Stimulated activated CD8-positive, alpha-beta memory T cell treated with anti-CD3 and anti-CD28 coated beads, Interleukin-12 subunit alpha, Interleukin-12 subunit beta, amount 100 ng/mL, for 24 hours (primary cell): Measurements from ENCODE around the gene SASH1.

ENCODE experiments used
- DNase-seq: peaks from one replicate; pipeline ENCODE4 v3.0.0-alpha.2; 2020; ENCODE audit errors: extremely low read depth

SASH1 gene

DNA sequence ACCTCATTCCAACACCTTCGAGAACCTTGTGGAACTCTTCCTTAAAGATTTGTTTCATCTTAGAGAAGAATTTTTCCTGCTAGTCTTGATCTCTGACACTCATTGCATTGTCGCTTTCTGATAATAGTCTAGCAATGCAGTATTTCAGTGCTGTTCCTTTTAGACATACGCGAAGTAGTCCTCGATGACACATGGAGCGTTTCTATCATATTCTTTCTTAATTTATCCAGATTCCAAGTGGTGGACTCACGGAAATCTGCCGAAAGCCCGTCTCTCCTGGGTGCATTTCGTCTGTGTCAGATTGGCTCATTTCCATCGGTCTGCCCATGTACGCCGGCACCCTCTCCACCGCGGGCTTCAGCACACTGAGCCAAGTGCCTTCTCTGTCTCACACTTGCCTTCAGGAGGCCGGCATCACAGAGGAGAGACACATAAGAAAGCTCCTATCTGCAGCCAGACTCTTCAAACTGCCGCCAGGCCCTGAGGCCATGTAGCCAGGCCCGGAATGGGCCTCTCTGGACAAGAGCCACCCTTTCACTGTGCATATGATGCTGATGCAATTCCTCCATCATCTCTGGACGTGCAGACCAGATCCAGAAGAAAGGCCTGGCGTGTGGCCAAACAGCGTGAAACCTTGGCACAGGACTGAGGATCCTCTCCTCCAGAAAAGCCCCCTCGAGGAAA is 205.6 kb downstream of the SASH1 start:
- no peak for DNase-seq

DNA sequence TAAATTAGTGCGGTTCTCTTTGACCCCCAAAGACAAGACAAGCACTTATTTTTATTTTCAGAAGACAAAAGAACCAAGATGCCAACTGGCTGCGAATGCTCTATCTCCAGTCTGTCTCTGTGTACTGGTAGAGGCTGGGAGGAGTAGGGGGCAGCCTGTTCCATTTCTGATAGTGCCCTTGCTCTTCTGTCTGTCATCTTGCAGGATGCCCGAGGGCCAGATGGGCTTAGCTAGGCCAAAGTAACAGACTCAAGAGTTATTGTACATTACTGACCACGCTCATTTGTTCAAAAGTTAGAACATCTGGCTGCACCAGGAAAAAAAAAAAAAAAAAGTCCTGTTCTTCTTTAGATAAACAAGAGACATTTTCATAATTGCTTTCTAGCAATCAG is 206.1 kb downstream of the SASH1 start:
- no peak for DNase-seq

DNA sequence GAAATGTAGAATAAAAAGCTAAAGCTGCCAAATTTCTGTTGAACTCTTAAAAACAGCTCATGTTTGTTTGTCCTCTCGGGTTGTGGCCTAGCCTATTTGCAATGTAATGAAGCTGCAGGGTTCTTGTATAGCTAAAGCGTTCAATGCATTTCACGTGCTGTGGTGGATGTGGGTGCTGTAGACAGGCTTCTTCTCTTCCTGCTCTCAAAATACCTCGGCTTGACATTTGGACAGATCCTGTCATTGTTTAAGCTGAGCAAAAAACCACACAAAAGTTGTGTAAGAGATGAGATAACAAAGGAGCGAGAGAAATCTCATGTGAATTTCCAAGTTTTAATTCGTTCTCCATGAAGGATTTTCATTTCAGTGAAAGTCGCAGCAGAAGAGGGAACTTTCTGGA is 207.9 kb downstream of the SASH1 start:
- DNase-seq, result no peak

DNA sequence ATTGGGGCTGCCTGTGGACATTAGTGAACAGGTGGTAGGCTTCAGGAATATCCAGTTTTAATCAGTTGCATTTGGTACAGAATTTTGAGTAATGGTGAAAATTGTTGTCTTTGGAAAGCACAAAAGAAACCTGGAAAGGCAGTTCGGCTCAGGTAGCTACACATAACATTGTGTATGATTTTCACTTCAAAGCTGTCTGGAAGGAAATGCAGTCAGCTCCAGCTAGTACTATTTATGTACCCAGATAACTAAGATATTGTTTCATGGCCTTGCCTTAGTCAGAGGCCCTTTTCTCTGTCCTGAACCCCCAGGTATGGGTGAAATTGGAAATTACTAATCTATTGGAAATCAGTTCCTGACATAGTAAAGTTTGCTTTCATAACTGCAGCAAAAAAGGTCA is 208.6 kb downstream of the SASH1 start:
- no peak for DNase-seq

DNA sequence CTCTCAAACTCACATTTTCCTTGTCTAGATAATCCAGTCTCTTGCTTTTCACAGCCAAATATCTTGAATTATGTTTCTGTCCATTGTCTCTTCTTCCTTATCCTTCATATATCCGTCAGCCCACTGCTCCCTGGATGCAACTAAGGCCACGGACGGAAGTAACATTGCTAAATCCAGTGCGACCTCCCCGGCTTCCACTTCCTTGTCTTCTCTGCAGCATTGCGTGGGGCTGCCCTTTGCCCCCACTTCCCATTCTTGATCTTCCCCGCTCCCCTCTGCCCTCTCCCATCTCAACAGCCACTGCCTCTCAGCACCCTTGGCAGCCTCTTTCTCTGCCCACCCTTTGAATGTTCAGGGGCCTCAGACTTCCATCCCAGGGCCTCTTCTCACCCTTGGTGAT is 213.8 kb downstream of the SASH1 start:
- no peak for DNase-seq

DNA sequence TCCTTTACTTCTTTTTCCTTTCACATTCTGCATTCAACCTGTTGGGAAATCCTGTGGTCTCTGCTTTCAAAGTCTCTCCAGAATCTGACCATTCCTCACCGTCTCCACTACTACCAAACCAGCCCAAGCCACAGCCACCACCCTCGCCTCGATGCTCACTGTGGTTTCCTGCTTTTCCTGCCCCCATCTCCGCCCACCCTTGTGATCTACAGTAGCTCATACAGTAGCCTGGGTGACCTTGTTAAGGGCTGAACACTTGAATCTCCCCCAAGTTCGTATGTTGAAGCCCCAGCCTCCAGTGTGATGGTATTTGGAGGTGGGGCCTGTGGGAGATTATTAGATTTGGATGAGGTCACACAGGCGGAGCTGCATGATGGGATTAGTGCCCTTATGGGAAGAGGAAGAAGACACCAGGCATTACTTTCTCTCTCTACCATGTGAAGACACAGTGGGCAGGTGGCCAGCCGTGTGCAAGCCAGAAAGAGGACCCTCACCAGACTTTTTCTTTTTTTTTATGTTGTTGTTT is 215.2 kb downstream of the SASH1 start:
- no peak for DNase-seq

DNA sequence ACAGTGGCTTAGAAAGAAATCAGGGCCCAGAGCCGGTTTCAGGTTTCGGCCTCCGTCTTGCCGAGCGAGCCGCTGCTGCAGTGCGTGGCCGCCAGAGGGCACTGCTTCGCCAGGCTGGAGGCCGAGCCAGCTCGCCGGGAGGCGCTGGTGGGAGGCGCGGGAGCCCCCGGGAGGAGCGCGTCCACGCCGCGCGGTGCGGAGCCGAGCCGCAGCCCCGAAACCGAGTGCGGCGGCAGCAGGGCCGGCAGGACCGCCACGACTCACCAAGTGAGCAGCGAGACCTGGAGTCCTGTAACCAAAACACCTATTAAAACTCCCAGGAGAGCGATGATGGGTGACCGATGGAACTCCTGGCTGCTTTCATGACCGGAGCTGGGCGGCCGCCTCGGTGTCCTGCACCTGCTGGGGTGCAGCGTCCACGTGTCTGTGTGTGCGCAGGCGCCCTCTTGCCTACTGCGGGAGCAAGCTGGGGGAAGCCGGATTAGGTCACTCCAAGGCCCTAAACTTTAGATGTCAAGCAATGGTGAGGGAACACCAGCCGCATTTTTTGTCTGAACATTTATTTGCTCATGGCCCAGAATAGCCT is 217.3 kb downstream of the SASH1 start:
- DNase-seq, result peak; percentile 35

DNA sequence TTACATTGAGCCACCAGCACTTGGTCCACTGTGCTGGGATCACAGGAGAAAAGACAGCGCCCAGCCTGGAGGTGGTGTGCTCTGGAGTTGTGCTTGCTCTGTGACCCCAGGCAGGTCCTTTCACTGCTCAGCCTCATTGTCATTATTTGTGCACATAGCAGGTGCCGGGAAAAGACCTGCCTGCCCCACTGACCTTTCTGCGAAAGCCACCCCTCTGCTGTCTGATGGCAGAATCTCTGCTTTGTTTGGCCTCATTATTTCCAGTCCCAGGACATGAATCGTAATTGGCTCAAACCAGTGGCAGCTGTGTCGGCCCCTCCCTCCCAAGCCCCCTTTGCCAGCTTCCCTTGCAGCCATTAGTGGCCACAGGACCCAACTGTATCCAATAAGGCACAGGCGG is 219.0 kb downstream of the SASH1 start:
- DNase-seq, result no peak

DNA sequence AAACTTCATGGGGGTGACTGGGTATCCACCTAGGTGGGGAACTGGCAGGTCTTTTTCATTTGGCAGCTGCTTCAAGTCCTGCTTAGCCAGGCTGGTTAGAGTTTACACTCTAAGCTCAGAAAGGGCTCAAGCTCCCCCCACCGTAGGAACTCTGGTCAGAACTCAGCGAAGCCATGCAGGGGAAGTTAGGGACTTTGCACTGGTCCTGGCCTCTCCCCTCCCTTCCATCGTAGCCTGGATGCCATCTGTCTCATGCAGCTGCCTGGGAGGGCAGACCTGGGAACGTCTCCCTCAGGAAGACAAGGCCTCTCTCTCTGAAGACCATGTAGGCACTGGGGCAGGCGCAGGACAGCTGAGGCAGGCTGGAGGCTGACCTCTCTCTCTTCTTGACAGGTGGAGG is 220.4 kb downstream of the SASH1 start:
- no peak for DNase-seq

DNA sequence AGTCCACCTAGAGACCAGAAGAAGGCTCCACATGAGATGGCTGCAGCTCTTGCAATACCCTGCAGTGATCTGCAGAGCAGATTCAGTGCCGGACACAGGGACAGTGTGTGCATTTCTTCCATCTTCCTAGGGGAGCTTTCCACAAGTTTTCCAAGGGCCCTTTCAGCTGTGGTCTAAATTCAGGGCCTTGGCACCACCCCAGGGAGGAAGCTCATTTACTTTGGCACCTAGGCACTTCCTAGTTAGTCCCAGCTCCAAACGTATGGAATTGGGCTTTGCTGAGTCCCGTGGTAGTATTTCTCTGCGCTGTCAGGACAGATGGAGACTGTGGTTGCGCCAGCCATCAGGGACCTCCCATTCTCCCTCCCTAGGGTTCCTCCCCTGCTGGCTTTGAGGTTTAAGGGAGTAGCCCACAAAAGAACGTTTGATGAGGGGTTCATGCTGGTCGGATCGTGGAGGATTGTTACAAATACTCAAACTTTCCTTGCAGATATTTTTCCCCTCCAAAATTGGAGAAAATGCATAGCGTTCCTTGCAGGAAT is 221.9 kb downstream of the SASH1 start:
- no peak for DNase-seq

DNA sequence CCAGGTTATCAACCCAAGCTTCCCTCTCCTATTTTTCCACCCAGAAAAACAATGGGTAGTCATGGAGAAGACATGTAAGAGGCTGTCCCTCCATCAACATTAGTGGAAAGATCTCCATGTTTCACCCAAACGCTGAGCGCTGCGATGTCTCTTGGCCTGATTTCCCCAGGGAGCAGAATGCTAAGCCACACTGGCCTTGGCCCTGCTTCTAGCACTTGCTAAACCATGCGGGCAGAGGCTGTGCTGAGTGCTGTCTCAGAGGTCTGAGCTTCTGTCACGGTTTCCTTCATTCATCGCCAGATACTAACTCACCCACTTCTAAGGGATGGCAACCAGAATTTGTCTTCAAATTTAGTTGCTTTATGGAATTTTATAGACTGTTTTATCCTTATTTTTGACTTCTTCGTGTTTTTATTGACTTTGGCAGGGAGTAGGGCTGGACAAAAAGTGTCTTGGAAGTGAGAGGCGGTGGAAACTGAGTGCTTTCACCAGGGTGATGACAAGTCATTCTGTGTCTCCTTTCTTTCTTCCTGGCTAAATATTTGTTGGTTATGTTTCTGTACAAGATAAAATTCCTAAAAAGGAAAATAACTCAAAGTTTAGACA is 222.8 kb downstream of the SASH1 start:
- no peak for DNase-seq

DNA sequence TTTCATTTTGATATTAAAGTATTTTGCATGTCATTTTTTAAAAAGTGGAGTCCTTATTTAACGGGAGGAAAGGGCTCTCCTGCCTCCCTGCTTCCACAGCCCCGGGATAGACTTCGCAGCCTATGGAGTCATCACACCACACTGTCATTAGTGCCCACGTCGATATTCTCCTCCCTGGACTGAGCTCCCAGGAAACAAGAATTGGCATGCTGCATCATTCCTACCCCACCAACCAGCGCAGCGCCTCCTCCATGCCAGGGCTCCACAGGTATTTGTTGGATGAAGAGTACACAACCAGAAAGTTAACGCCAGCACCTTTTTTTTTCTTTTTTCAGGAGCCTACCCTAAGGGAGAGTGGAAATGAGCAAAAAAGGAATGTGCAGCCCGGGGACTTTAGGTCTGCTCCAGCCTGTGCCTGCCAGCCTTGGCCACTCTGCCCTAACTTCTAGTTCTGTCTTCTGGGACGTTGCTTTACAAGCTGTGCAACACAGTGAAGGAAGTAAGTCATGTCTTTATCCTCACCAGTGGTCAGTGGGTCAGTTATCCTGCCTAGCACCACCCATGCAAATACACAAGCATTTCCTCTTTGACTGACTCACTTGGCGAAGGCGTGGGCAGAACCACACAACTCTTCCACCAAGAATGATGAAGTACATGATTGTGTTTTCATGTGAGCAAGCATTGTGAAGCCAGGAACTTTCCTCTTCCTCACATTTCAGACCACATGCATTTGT is 223.5 kb downstream of the SASH1 start:
- DNase-seq, result peak; percentile 10

DNA sequence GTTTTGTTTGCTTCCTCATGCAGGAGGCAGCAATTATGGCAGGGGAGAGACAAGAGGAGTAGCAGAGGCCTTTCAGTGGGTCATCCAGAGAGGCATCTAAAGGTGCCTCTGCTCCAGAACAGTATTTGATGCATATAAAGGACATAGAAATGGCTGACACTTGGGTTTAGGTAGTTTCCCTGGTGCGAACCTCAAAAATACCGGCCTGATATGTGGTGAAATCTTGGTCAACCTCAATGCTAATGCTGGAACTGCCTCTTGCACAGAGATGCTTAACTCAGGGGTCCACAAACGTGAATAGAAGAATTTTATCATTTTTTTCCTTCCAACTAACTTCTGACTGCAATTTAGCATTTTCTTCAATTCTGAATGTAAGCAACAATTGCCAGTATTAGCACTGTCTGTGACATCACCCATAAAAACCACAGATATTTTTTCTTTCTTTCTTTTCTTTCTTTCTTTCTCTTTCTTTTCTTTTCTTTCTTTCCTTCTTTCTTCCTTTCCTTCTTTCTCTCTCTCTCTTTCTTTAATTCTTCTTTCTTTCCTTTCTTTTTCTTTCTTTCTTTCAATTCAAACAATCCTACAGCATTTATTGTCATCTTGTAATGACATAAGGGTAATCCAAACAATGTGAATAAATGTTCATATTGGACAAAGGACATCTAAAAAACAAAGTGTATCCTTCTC is 224.2 kb downstream of the SASH1 start:
- DNase-seq, result no peak

DNA sequence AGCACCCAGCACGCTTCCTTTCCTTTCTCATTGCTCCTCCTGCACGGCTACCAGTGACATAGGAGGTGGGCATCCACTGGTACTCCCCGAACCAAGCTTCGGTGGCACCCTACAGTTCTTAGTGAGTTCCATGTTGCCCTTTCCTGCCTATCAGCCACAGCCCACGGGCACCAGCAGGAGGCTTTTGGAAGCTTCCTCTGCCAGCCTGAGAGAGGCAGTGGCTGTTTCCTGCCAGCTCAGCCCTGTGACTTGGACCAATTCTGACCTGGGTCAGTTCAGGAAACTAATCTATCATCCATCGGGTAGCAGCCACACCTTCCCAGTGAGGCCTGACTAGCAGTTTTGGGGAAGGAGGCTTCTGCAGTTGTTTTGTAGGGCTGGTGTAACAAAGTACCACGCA is 227.8 kb downstream of the SASH1 start:
- DNase-seq, result no peak

DNA sequence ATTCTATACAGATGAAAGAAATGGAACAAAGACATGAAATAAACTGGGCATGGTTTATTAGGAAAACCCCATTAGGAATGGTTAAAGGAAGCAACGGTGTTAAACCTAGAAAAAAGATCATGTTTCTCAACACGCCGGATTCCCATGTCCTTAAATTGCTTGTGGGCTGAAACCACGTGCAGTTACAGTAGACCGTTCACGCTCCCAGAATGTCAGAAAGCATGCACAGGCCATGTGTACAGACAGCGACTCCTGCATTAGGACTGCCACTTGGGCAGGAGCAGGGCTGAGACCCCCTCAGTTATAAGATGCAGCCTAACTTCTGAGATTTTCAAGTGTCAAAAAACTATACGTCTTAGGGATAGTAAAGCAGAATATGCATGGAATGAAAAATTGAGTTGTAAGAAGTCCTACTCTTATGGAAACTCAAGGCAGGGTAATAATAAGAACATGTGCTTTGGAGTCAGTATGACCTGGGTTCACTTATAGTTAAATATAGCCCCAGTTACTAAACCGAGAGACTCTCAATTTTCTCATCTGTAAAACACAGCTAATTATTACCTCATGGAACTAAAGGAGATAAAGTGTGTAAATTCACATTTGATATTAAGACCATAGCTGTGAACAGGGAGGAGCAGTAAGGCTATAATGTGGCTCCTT is 230.2 kb downstream of the SASH1 start:
- no peak for DNase-seq

DNA sequence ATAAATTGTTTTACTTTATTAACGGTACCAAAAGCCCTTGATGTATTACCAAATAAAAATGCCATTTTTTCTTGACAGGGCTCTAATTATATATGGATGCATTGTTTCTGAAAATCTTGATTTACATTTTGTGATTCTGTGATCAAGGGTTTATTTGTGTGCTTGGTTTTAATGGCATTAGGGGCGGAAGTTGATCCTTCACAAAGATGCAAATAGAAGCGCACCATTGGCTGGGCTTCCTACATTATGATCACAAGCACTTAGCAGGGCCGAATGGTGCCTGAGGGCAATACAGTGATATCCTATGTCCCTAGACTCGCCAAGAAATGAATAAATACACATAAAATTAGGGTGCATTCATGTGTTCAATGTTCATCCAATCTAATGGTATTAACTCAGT is 231.3 kb downstream of the SASH1 start:
- DNase-seq, result no peak

DNA sequence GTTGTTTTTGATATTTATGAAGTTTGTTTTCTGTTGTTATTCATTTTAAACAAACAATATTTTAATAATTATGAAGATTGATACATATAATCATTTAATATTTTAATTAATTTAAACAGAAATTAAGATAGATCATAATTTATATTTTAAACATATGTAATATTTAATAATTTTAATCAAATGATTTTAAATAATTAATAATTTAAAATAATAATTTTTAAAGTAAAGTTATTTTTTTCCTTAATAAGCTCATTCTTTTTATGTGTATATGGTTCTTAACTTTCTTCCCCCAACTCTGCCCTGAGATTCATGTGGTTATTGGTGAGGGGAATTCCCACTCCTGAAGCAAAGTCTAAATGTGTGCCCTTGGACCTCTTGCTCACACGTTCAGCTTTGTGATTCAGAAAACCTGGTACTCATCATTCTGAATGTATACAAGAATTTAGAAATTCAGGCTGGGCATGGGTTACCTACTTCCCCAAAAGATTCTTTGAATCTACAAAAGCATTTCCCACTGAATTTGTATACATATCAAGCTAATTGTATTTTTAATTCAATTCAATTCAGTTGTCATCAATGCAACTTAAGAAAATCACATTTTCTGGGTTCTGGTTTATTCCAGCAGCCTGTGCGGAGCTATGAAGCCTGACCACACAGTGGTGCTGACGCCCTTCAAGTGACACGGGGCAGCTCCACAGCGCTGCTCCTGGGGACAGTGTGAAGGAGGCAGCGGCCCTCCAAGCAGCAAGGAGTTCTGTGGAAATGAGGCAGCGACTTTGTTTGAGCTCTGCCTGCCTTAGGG is 235.2 kb downstream of the SASH1 start:
- DNase-seq, result no peak

DNA sequence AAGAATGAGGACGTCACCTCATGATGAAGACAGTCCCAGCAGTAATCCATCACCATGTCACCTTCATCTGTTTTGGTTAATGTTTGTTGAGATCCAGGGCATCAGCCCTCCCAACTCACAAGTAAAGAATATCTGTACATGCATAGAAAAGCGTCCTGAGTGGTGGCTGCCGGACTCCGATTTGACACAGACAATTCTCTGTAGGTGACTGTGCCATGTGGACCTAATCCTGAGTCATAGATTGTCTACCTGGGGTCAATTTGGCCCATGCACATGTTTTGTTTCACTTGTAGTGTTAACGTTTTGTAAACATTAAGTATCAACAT is 235.8 kb downstream of the SASH1 start:
- DNase-seq, result no peak

DNA sequence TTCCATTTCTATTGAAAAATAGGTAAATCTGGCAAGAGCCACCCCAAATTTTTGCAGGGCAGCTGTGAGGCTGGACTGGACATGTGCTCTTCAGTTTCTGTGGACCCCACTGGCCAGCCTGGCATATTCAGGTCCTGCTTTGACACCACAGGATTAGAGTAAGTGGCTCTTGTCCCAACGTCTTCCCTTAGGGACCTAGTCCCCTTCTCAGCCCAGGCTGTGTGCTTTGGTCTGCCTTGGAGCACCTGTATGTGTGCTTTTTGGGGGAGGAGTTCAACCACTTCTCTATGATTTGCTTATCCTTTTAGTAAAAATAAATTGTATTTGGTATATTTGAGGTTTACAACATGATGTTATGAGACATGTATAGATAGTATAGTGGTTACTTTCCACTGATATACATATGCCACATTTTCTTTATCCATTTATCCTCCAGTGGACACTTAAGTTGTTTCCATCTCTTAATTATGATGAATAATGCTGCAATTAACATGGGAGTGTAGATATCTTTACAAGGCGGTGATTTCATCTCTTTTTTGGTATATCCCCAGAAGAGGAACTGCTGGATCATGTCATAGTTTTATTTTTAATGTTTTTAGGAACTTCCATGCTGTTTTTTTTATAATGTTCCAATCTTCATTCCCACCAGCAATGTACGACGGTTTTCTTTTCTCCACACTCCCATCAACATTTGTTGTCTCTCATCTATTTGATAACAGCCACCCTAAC is 236.4 kb downstream of the SASH1 start:
- no peak for DNase-seq

DNA sequence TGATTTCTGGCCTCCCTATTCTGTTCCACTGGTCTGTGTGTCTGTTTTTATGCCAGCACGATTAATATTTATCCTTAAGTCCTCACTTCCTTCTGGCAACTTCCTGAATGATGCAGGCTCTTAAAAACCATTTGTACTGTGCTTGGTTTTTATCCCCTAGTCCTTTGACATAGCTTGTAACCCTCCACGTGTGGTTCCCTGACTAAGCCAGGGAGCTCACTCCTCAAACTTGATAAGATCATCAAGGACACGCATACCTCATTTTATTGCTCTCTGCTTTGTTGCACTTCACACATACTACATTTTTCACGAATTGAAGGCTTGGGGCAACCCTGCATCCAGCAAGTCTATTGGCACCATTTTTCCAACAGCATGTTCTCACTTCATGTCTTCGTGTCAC is 237.8 kb downstream of the SASH1 start:
- DNase-seq, result no peak
